Measurements from ENCODE around the gene RRM2. TPM values are rescaled to one million over a fixed set of nuclear protein-coding genes. Genes with fewer than 3 reads are reported as not detected.
"Not testable (repeated sequence)": the region's sequence is repeated elsewhere in the genome, so short reads cannot be mapped to it uniquely, and the experiment has no call there.

RRM2 gene
- polyA plus RNA-seq, 2 donors, result 14.8 to 43.2 TPM

DNA sequence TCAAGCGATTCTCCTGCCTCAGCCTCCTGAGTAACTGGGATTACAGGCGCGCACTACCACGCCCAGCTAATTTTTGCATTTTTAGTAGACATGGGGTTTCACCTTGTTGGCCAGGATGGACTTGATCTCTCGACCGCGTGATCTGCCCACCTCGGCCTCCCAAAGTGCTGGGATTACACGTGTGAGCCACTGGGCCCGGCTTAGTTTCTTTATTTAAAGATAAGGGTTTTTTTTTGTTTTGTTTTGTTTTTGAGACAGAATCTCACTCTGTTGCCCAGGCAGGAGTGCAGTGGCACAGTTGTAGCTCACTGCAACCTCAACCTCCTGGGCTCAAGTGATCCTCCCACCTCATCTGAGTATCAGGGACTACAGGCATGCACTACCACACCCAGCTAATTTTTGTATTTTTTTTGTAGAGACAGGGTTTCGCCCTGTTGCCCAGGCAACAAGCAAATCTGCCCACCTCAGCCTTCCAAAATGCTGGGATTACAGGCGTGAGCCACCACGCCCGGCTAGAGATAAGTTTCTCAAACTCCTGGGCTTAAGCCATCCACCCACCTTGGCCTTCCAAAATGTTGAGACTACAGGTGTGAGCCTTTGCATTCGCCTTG lies 24.6 kb downstream of the RRM2 start:
- H3K4me3 ChIP-seq (ENCODE audit: low read depth in 1 of 2, low read length in 2 of 2); H3K36me3 ChIP-seq (ENCODE audit: control insufficient read depth in 2 of 2, insufficient read depth in 2 of 2, low read length in 1 of 2); H3K27me3 ChIP-seq (ENCODE audit: control insufficient read depth in 1 of 2, insufficient read depth in 2 of 2, low read length in 2 of 2); H3K9me3 ChIP-seq (ENCODE audit: control insufficient read depth in 2 of 2, insufficient read depth in 1 of 2, low read depth in 1 of 2, low read length in 1 of 2); H3K27ac ChIP-seq (ENCODE audit: low read depth in 2 of 2, low read length in 1 of 2); H3K4me1 ChIP-seq (ENCODE audit: control insufficient read depth in 2 of 2, insufficient read depth in 2 of 2, low read length in 1 of 2): not testable (repeated sequence)
- WGBS, 2 donors, result 89 to 90% methylated on average over 15 of the region's 15 CpGs

- no peak overlapping the region for H3K27ac ChIP-seq (ENCODE audit: low read depth in 2 of 2, low read length in 1 of 2)
- no peaks in the 10 kb centered on the region for H3K9me3 ChIP-seq (ENCODE audit: control insufficient read depth in 2 of 2, insufficient read depth in 1 of 2, low read depth in 1 of 2, low read length in 1 of 2)
- H3K36me3 ChIP-seq (ENCODE audit: control insufficient read depth in 2 of 2, insufficient read depth in 2 of 2, low read length in 1 of 2), result no peaks in the 10 kb centered on the region
- H3K4me3 ChIP-seq (ENCODE audit: low read depth in 1 of 2, low read length in 2 of 2), result no peak overlapping the region
- peaks cover 0 to 2% of the 10 kb centered on the region in 2 donors for H3K4me1 ChIP-seq (ENCODE audit: control insufficient read depth in 2 of 2, insufficient read depth in 2 of 2, low read length in 1 of 2)
- no peaks in the 10 kb centered on the region for H3K27me3 ChIP-seq (ENCODE audit: control insufficient read depth in 1 of 2, insufficient read depth in 2 of 2, low read length in 2 of 2)
Observed at GRCh38 chr2:10148268-10148667, 25.7 kb downstream of the RRM2 start.

DNA sequence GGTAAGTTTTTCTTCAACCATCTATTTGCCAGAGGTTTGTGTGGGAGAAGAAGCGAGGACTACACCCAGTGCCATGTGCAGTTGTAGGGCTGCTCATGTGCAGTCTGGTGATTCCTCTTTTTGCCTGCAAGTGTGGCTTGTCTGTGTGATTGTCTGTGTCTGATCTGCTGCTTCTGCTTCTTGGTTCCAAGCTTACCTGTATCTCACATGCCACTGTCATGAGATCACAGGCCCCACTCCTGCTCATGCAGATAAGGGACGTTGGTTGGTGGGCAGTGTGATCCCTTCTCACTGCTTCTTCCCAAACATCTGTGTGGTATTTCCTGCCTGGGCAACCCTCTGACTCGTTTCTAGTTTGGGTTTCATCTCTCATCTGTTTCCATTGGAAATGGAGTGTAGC lies 27.1 kb downstream of the RRM2 start:
- 68 to 75% methylated on average over 3 of the region's 3 CpGs for WGBS, 2 donors
- H3K4me3 ChIP-seq (ENCODE audit: low read depth in 1 of 2, low read length in 2 of 2), result no peak overlapping the region
- peaks cover 0 to 2% of the 10 kb centered on the region in 2 donors for H3K4me1 ChIP-seq (ENCODE audit: control insufficient read depth in 2 of 2, insufficient read depth in 2 of 2, low read length in 1 of 2)
- no peaks in the 10 kb centered on the region for H3K36me3 ChIP-seq (ENCODE audit: control insufficient read depth in 2 of 2, insufficient read depth in 2 of 2, low read length in 1 of 2)
- no peak overlapping the region for H3K27ac ChIP-seq (ENCODE audit: low read depth in 2 of 2, low read length in 1 of 2)
- H3K9me3 ChIP-seq (ENCODE audit: control insufficient read depth in 2 of 2, insufficient read depth in 1 of 2, low read depth in 1 of 2, low read length in 1 of 2), result no peaks in the 10 kb centered on the region
- H3K27me3 ChIP-seq (ENCODE audit: control insufficient read depth in 1 of 2, insufficient read depth in 2 of 2, low read length in 2 of 2), result no peaks in the 10 kb centered on the region

GRCh38 chr2:10150436-10150835 lies 27.9 kb downstream of the RRM2 start:
- Histone ChIP-seq H3K4me1 (ENCODE audit: control insufficient read depth in 2 of 2, insufficient read depth in 2 of 2, low read length in 1 of 2) (peaks cover 0 to 2% of the 10 kb centered on the region in 2 donors), H3K4me3 (ENCODE audit: low read depth in 1 of 2, low read length in 2 of 2) (no peak overlapping the region), H3K36me3 (ENCODE audit: control insufficient read depth in 2 of 2, insufficient read depth in 2 of 2, low read length in 1 of 2) (no peaks in the 10 kb centered on the region), H3K27me3 (ENCODE audit: control insufficient read depth in 1 of 2, insufficient read depth in 2 of 2, low read length in 2 of 2) (no peaks in the 10 kb centered on the region), H3K27ac (ENCODE audit: low read depth in 2 of 2, low read length in 1 of 2) (no peak overlapping the region), H3K9me3 (ENCODE audit: control insufficient read depth in 2 of 2, insufficient read depth in 1 of 2, low read depth in 1 of 2, low read length in 1 of 2) (no peaks in the 10 kb centered on the region)
- 71 to 86% methylated on average over 5 of the region's 5 CpGs for WGBS, 2 donors

DNA sequence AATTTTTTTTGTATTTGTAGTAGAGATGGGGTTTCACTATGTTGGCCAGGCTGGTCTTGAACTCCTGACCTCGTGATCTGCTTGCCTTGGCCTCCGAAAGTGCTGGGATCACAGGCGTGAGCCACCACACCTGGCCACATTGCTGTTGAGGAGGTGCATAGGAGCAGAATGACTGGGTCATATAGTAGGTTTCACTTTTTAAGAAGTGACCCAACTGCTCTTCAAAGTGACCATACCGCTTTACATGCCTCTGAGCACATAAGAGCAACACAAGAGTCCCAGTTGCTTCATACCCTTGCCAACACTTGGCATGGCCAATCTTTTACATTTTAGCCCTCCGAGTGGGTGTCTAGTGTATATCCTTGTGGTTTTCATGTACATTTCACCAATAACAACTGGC lies 28.9 kb downstream of the RRM2 start:
- no peak overlapping the region for H3K27ac ChIP-seq (ENCODE audit: low read depth in 2 of 2, low read length in 1 of 2)
- H3K9me3 ChIP-seq (ENCODE audit: control insufficient read depth in 2 of 2, insufficient read depth in 1 of 2, low read depth in 1 of 2, low read length in 1 of 2), result no peaks in the 10 kb centered on the region
- H3K4me1 ChIP-seq (ENCODE audit: control insufficient read depth in 2 of 2, insufficient read depth in 2 of 2, low read length in 1 of 2), result peaks cover 0 to under 1% of the 10 kb centered on the region in 2 donors
- H3K36me3 ChIP-seq (ENCODE audit: control insufficient read depth in 2 of 2, insufficient read depth in 2 of 2, low read length in 1 of 2), result no peaks in the 10 kb centered on the region
- no peaks in the 10 kb centered on the region for H3K27me3 ChIP-seq (ENCODE audit: control insufficient read depth in 1 of 2, insufficient read depth in 2 of 2, low read length in 2 of 2)
- 96 to 98% methylated on average over 5 of the region's 5 CpGs for WGBS, 2 donors
- no peak overlapping the region for H3K4me3 ChIP-seq (ENCODE audit: low read depth in 1 of 2, low read length in 2 of 2)

DNA sequence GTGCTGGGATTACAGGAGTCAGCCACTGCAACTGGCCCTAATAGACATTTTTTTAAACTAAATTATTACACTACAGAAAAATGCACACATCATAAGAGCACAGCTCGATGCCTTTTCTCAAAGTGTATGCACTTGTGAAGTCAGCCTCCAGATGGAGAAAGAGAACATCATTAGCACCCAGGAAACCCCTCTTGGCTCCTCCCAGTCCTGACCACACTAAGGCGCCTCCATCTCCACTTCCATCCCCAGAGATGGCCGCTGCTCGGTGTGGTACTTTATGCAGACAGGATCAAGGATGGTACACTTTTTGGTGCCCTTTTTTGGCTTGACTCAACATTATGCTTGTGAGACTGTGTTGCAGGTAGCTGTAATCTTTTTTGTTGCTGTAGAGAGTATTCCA lies 34.8 kb downstream of the RRM2 start:
- WGBS, 2 donors, result 95 to 98% methylated on average over 4 of the region's 4 CpGs
- Histone ChIP-seq H3K27me3 (ENCODE audit: control insufficient read depth in 1 of 2, insufficient read depth in 2 of 2, low read length in 2 of 2) (no peaks in the 10 kb centered on the region), H3K9me3 (ENCODE audit: control insufficient read depth in 2 of 2, insufficient read depth in 1 of 2, low read depth in 1 of 2, low read length in 1 of 2) (no peaks in the 10 kb centered on the region), H3K4me1 (ENCODE audit: control insufficient read depth in 2 of 2, insufficient read depth in 2 of 2, low read length in 1 of 2) (no peaks in the 10 kb centered on the region), H3K36me3 (ENCODE audit: control insufficient read depth in 2 of 2, insufficient read depth in 2 of 2, low read length in 1 of 2) (no peaks in the 10 kb centered on the region), H3K4me3 (ENCODE audit: low read depth in 1 of 2, low read length in 2 of 2) (no peak overlapping the region), H3K27ac (ENCODE audit: low read depth in 2 of 2, low read length in 1 of 2) (no peak overlapping the region)

DNA sequence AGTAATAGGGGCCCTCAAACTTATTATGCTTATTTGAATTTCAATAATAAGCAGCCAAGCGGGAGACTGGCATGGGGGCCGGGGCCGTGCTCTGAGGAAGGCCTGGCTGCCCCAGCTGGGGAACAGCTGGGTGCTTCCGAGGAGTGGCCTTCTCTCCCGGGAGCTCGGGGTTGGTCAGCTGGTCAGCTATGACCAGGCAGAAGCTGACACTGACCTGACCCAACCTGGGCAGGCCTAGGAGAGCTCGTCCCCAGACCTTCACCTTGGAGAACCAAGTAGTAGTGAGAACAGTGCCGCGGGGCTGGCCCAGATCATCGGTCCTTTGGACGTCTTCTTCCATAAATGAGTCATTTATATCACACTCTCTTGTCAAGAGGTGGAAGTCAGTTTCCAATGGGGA lies 36.1 kb downstream of the RRM2 start:
- H3K9me3 ChIP-seq (ENCODE audit: control insufficient read depth in 2 of 2, insufficient read depth in 1 of 2, low read depth in 1 of 2, low read length in 1 of 2), result no peaks in the 10 kb centered on the region
- WGBS, 2 donors, result 91 to 95% methylated on average over 11 of the region's 11 CpGs

GRCh38 chr2:10159086-10159485 lies 36.5 kb downstream of the RRM2 start:
- Histone ChIP-seq H3K4me1 (ENCODE audit: control insufficient read depth in 2 of 2, insufficient read depth in 2 of 2, low read length in 1 of 2) (no peaks in the 10 kb centered on the region), H3K27ac (ENCODE audit: low read depth in 2 of 2, low read length in 1 of 2) (no peak overlapping the region), H3K4me3 (ENCODE audit: low read depth in 1 of 2, low read length in 2 of 2) (no peak overlapping the region), H3K9me3 (ENCODE audit: control insufficient read depth in 2 of 2, insufficient read depth in 1 of 2, low read depth in 1 of 2, low read length in 1 of 2) (no peaks in the 10 kb centered on the region), H3K27me3 (ENCODE audit: control insufficient read depth in 1 of 2, insufficient read depth in 2 of 2, low read length in 2 of 2) (no peaks in the 10 kb centered on the region), H3K36me3 (ENCODE audit: control insufficient read depth in 2 of 2, insufficient read depth in 2 of 2, low read length in 1 of 2) (no peaks in the 10 kb centered on the region)
- 90 to 91% methylated on average over 6 of the region's 6 CpGs for WGBS, 2 donors

More for the DNA sequence above, 36.1 kb downstream of the RRM2 start:
- Histone ChIP-seq H3K36me3 (ENCODE audit: control insufficient read depth in 2 of 2, insufficient read depth in 2 of 2, low read length in 1 of 2) (no peaks in the 10 kb centered on the region), H3K4me1 (ENCODE audit: control insufficient read depth in 2 of 2, insufficient read depth in 2 of 2, low read length in 1 of 2) (no peaks in the 10 kb centered on the region), H3K27me3 (ENCODE audit: control insufficient read depth in 1 of 2, insufficient read depth in 2 of 2, low read length in 2 of 2) (no peaks in the 10 kb centered on the region), H3K27ac (ENCODE audit: low read depth in 2 of 2, low read length in 1 of 2) (no peak overlapping the region), H3K4me3 (ENCODE audit: low read depth in 1 of 2, low read length in 2 of 2) (no peak overlapping the region)

GRCh38 chr2:10159581-10160131 lies 37.1 kb downstream of the RRM2 start:
- Histone ChIP-seq H3K36me3 (ENCODE audit: control insufficient read depth in 2 of 2, insufficient read depth in 2 of 2, low read length in 1 of 2) (no peaks in the 10 kb centered on the region), H3K27ac (ENCODE audit: low read depth in 2 of 2, low read length in 1 of 2) (no peak overlapping the region), H3K9me3 (ENCODE audit: control insufficient read depth in 2 of 2, insufficient read depth in 1 of 2, low read depth in 1 of 2, low read length in 1 of 2) (no peaks in the 10 kb centered on the region), H3K4me1 (ENCODE audit: control insufficient read depth in 2 of 2, insufficient read depth in 2 of 2, low read length in 1 of 2) (no peaks in the 10 kb centered on the region), H3K27me3 (ENCODE audit: control insufficient read depth in 1 of 2, insufficient read depth in 2 of 2, low read length in 2 of 2) (no peaks in the 10 kb centered on the region), H3K4me3 (ENCODE audit: low read depth in 1 of 2, low read length in 2 of 2) (no peak overlapping the region)
- WGBS, 2 donors, result 75 to 77% methylated on average over 11 of the region's 11 CpGs

- 91 to 93% methylated on average over 13 of the region's 13 CpGs for WGBS, 2 donors
Observed at GRCh38 chr2:10160203-10160955, 37.8 kb downstream of the RRM2 start.

More at GRCh38 chr2:10160203-10160955, 37.8 kb downstream of the RRM2 start:
- no peaks in the 10 kb centered on the region for H3K4me1 ChIP-seq (ENCODE audit: control insufficient read depth in 2 of 2, insufficient read depth in 2 of 2, low read length in 1 of 2)
- no peak overlapping the region for H3K27ac ChIP-seq (ENCODE audit: low read depth in 2 of 2, low read length in 1 of 2)
- H3K27me3 ChIP-seq (ENCODE audit: control insufficient read depth in 1 of 2, insufficient read depth in 2 of 2, low read length in 2 of 2), result no peaks in the 10 kb centered on the region
- H3K36me3 ChIP-seq (ENCODE audit: control insufficient read depth in 2 of 2, insufficient read depth in 2 of 2, low read length in 1 of 2), result no peaks in the 10 kb centered on the region
- no peak overlapping the region for H3K4me3 ChIP-seq (ENCODE audit: low read depth in 1 of 2, low read length in 2 of 2)
- H3K9me3 ChIP-seq (ENCODE audit: control insufficient read depth in 2 of 2, insufficient read depth in 1 of 2, low read depth in 1 of 2, low read length in 1 of 2), result no peaks in the 10 kb centered on the region
